AG10803 (cell line): ENCODE results near the gene GPR155.
"Not testable (repeated sequence)": the region's sequence is repeated elsewhere in the genome, so short reads cannot be mapped to it uniquely, and the experiment has no call there.

ENCODE experiments used
- DNase-seq: peaks from one replicate; pipeline ENCODE4 v3.0.0; 2010; ENCODE audit warnings: low read depth
- H3K4me3 ChIP-seq: 2 replicates; pipeline ENCODE4 v1.5.1; 2011; ENCODE audit warnings: mild to moderate bottlenecking, low read length, control low read depth
- CTCF ChIP-seq: conservative IDR thresholded peaks from 2 replicates; pipeline ENCODE4 v1.5.1; 2011; ENCODE audit warnings: mild to moderate bottlenecking, low read length, control low read depth, inconsistent platforms

Gene GPR155

GRCh38 chr2:174491947-174492346 lies 5.1 kb upstream of the GPR155 start:
- DNase-seq, result no peak
- no peak for TF ChIP-seq CTCF
- no peak overlapping the region for H3K4me3 ChIP-seq

- TF ChIP-seq CTCF, result no peak
- DNase-seq, result no peak
- no peak overlapping the region for H3K4me3 ChIP-seq
These were observed 3.2 kb upstream of the GPR155 start for GRCh38 chr2:174490051-174490450.

GRCh38 chr2:174489520-174489919 lies 2.7 kb upstream of the GPR155 start:
- H3K4me3 ChIP-seq, DNase-seq: not testable (repeated sequence)

- no peak for TF ChIP-seq CTCF
- no peak for DNase-seq
- H3K4me3 ChIP-seq, result peak overlapping the region; percentile 86
These were observed 962 bp upstream of the GPR155 start for GRCh38 chr2:174487820-174488162.

GRCh38 chr2:174487108-174487819 lies 435 bp upstream of the GPR155 start:
- H3K4me3 ChIP-seq, result peak overlapping the region; percentile 94
- TF ChIP-seq CTCF, result no peak

GRCh38 chr2:174485788-174486562 lies 854 bp downstream of the GPR155 start:
- DNase-seq, result peak; percentile 35

More at GRCh38 chr2:174487108-174487819, 435 bp upstream of the GPR155 start:
- DNase-seq, result peak; percentile 98

GRCh38 chr2:174485045-174485444 lies 1.8 kb downstream of the GPR155 start:
- not testable (repeated sequence) for H3K4me3 ChIP-seq, DNase-seq

More at GRCh38 chr2:174485788-174486562, 854 bp downstream of the GPR155 start:
- peak overlapping the region; percentile 94 for H3K4me3 ChIP-seq
- no peak for TF ChIP-seq CTCF

GRCh38 chr2:174484573-174484972 lies 2.3 kb downstream of the GPR155 start:
- H3K4me3 ChIP-seq, result no peak overlapping the region
- DNase-seq, result no peak
- TF ChIP-seq CTCF, result no peak
